NB4 (cell line): ENCODE results near the gene TRAPPC2.

Experiments used
- MAX ChIP-seq: IDR thresholded peaks from 2 replicates; pipeline ENCODE4 v1.6.1; 2011; ENCODE audit warnings: low read depth, low read length
- MYC ChIP-seq: IDR thresholded peaks from 2 replicates; pipeline ENCODE4 v1.6.1; 2011; ENCODE audit warnings: low read depth, low read length
- POLR2A ChIP-seq: IDR thresholded peaks from 2 replicates; pipeline ENCODE4 v1.6.1; 2011; ENCODE audit warnings: mild to moderate bottlenecking; ENCODE audit not compliant: insufficient read length; ENCODE audit errors: extremely low read depth
- TF ChIP-seq, protein P1 (sequence below): IDR thresholded peaks from one replicate; pipeline ENCODE4 v1.5.1; 2012; ENCODE audit warnings: low read depth, low read length

GRCh38 chrX:13754765-13755164 is 20.3 kb upstream of the TRAPPC2 start:
- TF ChIP-seq, protein P1, sequence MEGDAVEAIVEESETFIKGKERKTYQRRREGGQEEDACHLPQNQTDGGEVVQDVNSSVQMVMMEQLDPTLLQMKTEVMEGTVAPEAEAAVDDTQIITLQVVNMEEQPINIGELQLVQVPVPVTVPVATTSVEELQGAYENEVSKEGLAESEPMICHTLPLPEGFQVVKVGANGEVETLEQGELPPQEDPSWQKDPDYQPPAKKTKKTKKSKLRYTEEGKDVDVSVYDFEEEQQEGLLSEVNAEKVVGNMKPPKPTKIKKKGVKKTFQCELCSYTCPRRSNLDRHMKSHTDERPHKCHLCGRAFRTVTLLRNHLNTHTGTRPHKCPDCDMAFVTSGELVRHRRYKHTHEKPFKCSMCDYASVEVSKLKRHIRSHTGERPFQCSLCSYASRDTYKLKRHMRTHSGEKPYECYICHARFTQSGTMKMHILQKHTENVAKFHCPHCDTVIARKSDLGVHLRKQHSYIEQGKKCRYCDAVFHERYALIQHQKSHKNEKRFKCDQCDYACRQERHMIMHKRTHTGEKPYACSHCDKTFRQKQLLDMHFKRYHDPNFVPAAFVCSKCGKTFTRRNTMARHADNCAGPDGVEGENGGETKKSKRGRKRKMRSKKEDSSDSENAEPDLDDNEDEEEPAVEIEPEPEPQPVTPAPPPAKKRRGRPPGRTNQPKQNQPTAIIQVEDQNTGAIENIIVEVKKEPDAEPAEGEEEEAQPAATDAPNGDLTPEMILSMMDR, result no peak
- TF ChIP-seq POLR2A (no peak), MAX (peak; percentile 85), MYC (peak; percentile 54; the same call in 1 of the 2 replicates)
